NK-92 (cell line): ENCODE measurements around the gene RAB29.
"Not testable (repeated sequence)": the region's sequence is repeated elsewhere in the genome, so short reads cannot be mapped to it uniquely, and the experiment has no call there.

Experiments used
- DNase-seq: peaks from one replicate; lab custom pipeline; 2025; ENCODE audit not compliant: unreplicated experiment; lab: John Stamatoyannopoulos, UW

Gene RAB29

DNA sequence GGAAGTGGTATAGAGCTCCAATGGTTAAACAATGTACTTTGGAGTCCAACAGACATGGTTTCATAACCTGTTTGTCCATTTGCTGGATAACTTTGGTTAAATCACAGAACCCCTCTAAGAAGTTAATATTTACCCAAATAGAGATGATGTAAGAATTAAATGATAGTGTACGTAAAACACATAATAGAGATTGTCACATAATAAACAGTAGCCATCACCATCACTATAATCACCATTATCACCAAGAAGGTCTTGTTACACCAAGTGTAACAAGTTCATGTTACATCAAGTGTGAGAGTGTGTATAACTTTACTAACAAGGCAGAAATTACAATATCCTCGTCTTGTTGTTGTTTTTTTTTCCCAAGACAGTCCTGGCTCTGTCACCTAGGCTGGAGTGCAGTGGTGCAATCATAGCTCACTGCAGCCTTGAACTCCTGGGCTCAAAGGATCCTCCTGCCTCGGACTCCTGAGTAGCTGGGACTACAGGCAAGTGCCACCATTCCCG, 48.6 kb downstream of the RAB29 start:
- no peak for DNase-seq

DNA sequence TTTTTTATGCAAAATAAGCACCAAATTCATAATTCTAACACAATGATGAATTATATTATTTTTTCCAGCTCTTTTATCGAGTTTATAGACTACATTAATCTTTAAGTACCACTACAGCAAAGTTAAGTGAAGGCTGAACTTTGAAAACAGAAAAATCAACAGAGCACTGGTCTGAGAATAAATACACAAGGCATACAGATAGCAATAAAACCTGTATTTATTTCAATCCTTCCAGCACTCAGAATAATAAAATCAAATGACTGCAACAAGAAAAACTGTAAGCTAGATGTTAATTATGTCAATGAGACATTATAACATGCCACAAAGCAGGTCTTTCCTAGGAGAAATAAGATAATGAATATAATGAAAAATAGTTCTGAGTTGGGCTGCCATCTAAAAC, 49.8 kb downstream of the RAB29 start:
- no peak for DNase-seq

DNA sequence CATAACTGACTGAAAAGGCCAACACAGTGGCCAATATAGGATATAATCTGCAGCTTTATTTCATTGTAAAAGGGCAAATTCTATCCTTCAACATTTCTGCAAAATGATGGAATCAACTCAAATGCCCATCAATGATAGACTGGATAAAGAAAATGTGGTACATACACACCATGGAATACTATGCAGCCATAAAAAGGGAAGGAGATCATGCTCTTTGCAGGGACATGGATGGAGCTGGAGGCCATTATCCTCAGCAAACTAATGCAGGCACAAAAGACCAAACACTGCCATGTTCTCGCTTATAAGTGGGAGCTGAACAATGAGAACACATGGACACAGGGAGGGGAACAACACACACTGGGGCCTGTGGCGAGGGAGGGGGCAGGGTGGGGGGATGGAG, 54.5 kb downstream of the RAB29 start:
- DNase-seq = not testable (repeated sequence)

DNA sequence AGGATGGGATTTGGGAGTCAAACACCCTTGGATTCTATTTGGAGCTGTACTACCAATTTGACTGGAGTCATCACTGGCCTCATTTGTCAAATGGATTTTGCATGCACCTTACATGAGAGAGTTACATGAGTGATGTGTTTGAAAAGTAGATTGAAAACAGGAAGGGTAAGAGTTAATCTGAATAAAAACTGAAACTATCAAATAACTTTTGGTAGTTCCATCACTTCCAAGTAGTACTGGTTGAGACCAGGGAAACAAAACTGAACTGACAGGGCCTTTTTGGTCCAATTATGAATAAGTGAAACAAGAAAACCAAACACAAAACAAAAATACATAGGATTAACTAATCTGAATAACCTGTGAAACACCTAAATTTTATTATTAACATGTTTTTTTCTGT, 55.5 kb downstream of the RAB29 start:
- no peak for DNase-seq

DNA sequence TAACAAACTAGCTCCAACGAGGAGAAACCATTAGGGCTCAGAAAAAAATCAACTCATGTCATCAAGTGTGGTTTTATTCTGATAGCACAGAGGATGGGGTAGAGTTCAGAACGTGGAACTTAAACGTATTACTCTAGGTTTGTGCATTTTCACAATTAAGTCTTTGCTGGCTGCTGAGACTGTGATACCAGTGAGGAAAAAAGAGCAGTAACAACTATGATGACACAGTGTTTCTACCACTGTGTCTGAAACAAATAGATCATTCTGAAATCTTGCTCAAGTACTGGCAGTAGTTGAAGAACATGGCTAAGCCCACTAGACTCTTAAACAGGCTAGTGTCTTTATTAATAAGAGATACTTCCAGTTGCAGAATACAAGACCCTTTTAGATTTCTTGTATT, 56.3 kb downstream of the RAB29 start:
- DNase-seq = no peak
